Stimulated activated naive CD8-positive, alpha-beta T cell treated with anti-CD3 and anti-CD28 coated beads, Interleukin-15, Interleukin-2, amounts not matched to agents 100 ng/mL and 50 ng/mL, for 24 hours (primary cell): Measurements from ENCODE around the gene THAP5.

Experiments used
- H3K27ac Mint-ChIP-seq: one replicate; pipeline ENCODE4 v1.8.0; 2021; ENCODE audit warnings: mild to moderate bottlenecking, mixed read lengths
- H3K27me3 Mint-ChIP-seq: one replicate; pipeline ENCODE4 v1.8.0; 2021; ENCODE audit warnings: mixed read lengths
- H3K36me3 Mint-ChIP-seq: one replicate; pipeline ENCODE4 v1.8.0; 2021; ENCODE audit warnings: low read depth, mixed read lengths
- H3K4me1 Mint-ChIP-seq: one replicate; pipeline ENCODE4 v1.8.0; 2021; ENCODE audit warnings: low read depth, mixed read lengths
- H3K4me3 Mint-ChIP-seq: one replicate; pipeline ENCODE4 v1.8.0; 2021; ENCODE audit warnings: mild to moderate bottlenecking, mixed read lengths
- H3K9me3 Mint-ChIP-seq: one replicate; pipeline ENCODE4 v1.8.0; 2021; ENCODE audit warnings: mixed read lengths

Gene THAP5

GRCh38 chr7:108528183-108528712 is 41.3 kb downstream of the THAP5 start:
- Mint-ChIP-seq H3K36me3 (no peaks in the 10 kb centered on the region), H3K27ac (peak overlapping the region; percentile 74), H3K9me3 (no peaks in the 10 kb centered on the region), H3K27me3 (no peaks in the 10 kb centered on the region), H3K4me1 (peaks cover 41% of the 10 kb centered on the region), H3K4me3 (no peak overlapping the region)

- Mint-ChIP-seq H3K4me1 (peaks cover 54% of the 10 kb centered on the region), H3K4me3 (peak overlapping the region; percentile 99), H3K9me3 (no peaks in the 10 kb centered on the region), H3K27ac (peak overlapping the region; percentile 98), H3K27me3 (no peaks in the 10 kb centered on the region), H3K36me3 (peaks cover 5% of the 10 kb centered on the region)
Measured at GRCh38 chr7:108526768-108527017, 42.8 kb downstream of the THAP5 start.

GRCh38 chr7:108525985-108526767 is 43.3 kb downstream of the THAP5 start, which contains the start of gene PNPLA8:
TSS of gene PNPLA8 (minus strand) at chr7:108526135. CDS start at chr7:108515491, 10,644 bp downstream.
- peaks cover 59% of the 10 kb centered on the region for H3K4me1 Mint-ChIP-seq
- H3K27me3 Mint-ChIP-seq = no peaks in the 10 kb centered on the region
- peaks cover 10% of the 10 kb centered on the region for H3K36me3 Mint-ChIP-seq
- peak within 1 kb of the TSS; percentile 98 for H3K27ac Mint-ChIP-seq
- H3K4me3 Mint-ChIP-seq = peak within 1 kb of the TSS; percentile 99
- H3K9me3 Mint-ChIP-seq = no peaks in the 10 kb centered on the region

- peak overlapping the region; percentile 99 for H3K4me3 Mint-ChIP-seq
Measured at GRCh38 chr7:108525327-108525984, 44.0 kb downstream of the THAP5 start.

GRCh38 chr7:108522780-108523179 is 46.7 kb downstream of the THAP5 start:
- Mint-ChIP-seq H3K4me3 (no peak overlapping the region), H3K27ac (peak overlapping the region; percentile 12), H3K36me3 (peaks cover 38% of the 10 kb centered on the region), H3K4me1 (peaks cover 56% of the 10 kb centered on the region), H3K27me3 (no peaks in the 10 kb centered on the region), H3K9me3 (no peaks in the 10 kb centered on the region)

More at GRCh38 chr7:108525327-108525984, 44.0 kb downstream of the THAP5 start:
- H3K27me3 Mint-ChIP-seq = no peaks in the 10 kb centered on the region
- peaks cover 15% of the 10 kb centered on the region for H3K36me3 Mint-ChIP-seq
- peaks cover 63% of the 10 kb centered on the region for H3K4me1 Mint-ChIP-seq
- no peaks in the 10 kb centered on the region for H3K9me3 Mint-ChIP-seq
- H3K27ac Mint-ChIP-seq = peak overlapping the region; percentile 98

GRCh38 chr7:108517951-108518350 is 51.6 kb downstream of the THAP5 start:
- Mint-ChIP-seq H3K4me1 (peaks cover 27% of the 10 kb centered on the region), H3K9me3 (no peaks in the 10 kb centered on the region), H3K36me3 (peaks cover 55% of the 10 kb centered on the region), H3K27me3 (no peaks in the 10 kb centered on the region), H3K27ac (no peak overlapping the region), H3K4me3 (no peak overlapping the region)

- H3K36me3 Mint-ChIP-seq = peaks cover 56% of the 10 kb centered on the region
- no peaks in the 10 kb centered on the region for H3K27me3 Mint-ChIP-seq
- peaks cover 7% of the 10 kb centered on the region for H3K4me1 Mint-ChIP-seq
- no peak overlapping the region for H3K27ac Mint-ChIP-seq
- no peak overlapping the region for H3K4me3 Mint-ChIP-seq
- H3K9me3 Mint-ChIP-seq = no peaks in the 10 kb centered on the region
Measured at GRCh38 chr7:108515630-108516029, 53.9 kb downstream of the THAP5 start.

GRCh38 chr7:108515013-108515412 is 54.5 kb downstream of the THAP5 start:
- Mint-ChIP-seq H3K4me1 (peaks cover 7% of the 10 kb centered on the region), H3K36me3 (peaks cover 58% of the 10 kb centered on the region), H3K4me3 (no peak overlapping the region), H3K27ac (no peak overlapping the region), H3K9me3 (no peaks in the 10 kb centered on the region), H3K27me3 (no peaks in the 10 kb centered on the region)
